Measurements from ENCODE around the gene GSTT2B. TPM values are rescaled to one million over a fixed set of nuclear protein-coding genes. Genes with fewer than 3 reads are reported as not detected.
A peak's percentile ranks its signal among the peaks of the same experiment; 100 is the strongest.
"Not testable (repeated sequence)": the region's sequence is repeated elsewhere in the genome, so short reads cannot be mapped to it uniquely, and the experiment has no call there.

Gene GSTT2B
- total RNA-seq, 1 donor from 2014 or later = 6.0 TPM

- no peak for DNase-seq (ENCODE audit: low spot score)
- H3K27me3 Mint-ChIP-seq (ENCODE audit: unreplicated experiment) = peaks cover 14% of the 10 kb centered on the region
- no peak overlapping the region for H3K4me3 Mint-ChIP-seq (ENCODE audit: unreplicated experiment)
- H3K4me1 Mint-ChIP-seq (ENCODE audit: unreplicated experiment) = peaks cover 33% of the 10 kb centered on the region
- H3K27ac Mint-ChIP-seq (ENCODE audit: unreplicated experiment) = peak overlapping the region; percentile 53
- no peak for TF ChIP-seq CTCF (IDR thresholded peaks at IDR 0.05; ENCODE audit: unreplicated experiment)
- H3K36me3 Mint-ChIP-seq (ENCODE audit: low read depth, unreplicated experiment) = peaks cover 5% of the 10 kb centered on the region
- no peaks in the 10 kb centered on the region for H3K9me3 Mint-ChIP-seq (ENCODE audit: unreplicated experiment)
These were observed 42.9 kb upstream of the GSTT2B start for GRCh38 chr22:24003887-24004286.

GRCh38 chr22:24002851-24003250 lies 41.9 kb upstream of the GSTT2B start:
- H3K36me3 Mint-ChIP-seq (ENCODE audit: low read depth, unreplicated experiment) = peaks cover 5% of the 10 kb centered on the region
- no peak overlapping the region for H3K4me3 Mint-ChIP-seq (ENCODE audit: unreplicated experiment)
- H3K27ac Mint-ChIP-seq (ENCODE audit: unreplicated experiment) = no peak overlapping the region
- H3K4me1 Mint-ChIP-seq (ENCODE audit: unreplicated experiment) = peaks cover 31% of the 10 kb centered on the region
- DNase-seq (ENCODE audit: low spot score) = no peak
- peaks cover 10% of the 10 kb centered on the region for H3K27me3 Mint-ChIP-seq (ENCODE audit: unreplicated experiment)
- no peaks in the 10 kb centered on the region for H3K9me3 Mint-ChIP-seq (ENCODE audit: unreplicated experiment)
- TF ChIP-seq CTCF (IDR thresholded peaks at IDR 0.05; ENCODE audit: unreplicated experiment) = no peak

- Mint-ChIP-seq H3K27ac (ENCODE audit: unreplicated experiment) (peak overlapping the region; percentile 52), H3K9me3 (ENCODE audit: unreplicated experiment) (no peaks in the 10 kb centered on the region), H3K27me3 (ENCODE audit: unreplicated experiment) (peaks cover 10% of the 10 kb centered on the region), H3K4me3 (ENCODE audit: unreplicated experiment) (no peak overlapping the region), H3K36me3 (ENCODE audit: low read depth, unreplicated experiment) (peaks cover 5% of the 10 kb centered on the region), H3K4me1 (ENCODE audit: unreplicated experiment) (peaks cover 31% of the 10 kb centered on the region)
- no peak for TF ChIP-seq CTCF (IDR thresholded peaks at IDR 0.05; ENCODE audit: unreplicated experiment)
- DNase-seq (ENCODE audit: low spot score) = no peak
These were observed 41.3 kb upstream of the GSTT2B start for GRCh38 chr22:24002272-24002671.

- no peaks in the 10 kb centered on the region for H3K9me3 Mint-ChIP-seq (ENCODE audit: unreplicated experiment)
- H3K4me1 Mint-ChIP-seq (ENCODE audit: unreplicated experiment) = peaks cover 28% of the 10 kb centered on the region
- H3K27ac Mint-ChIP-seq (ENCODE audit: unreplicated experiment) = no peak overlapping the region
- no peak overlapping the region for H3K4me3 Mint-ChIP-seq (ENCODE audit: unreplicated experiment)
- peaks cover 10% of the 10 kb centered on the region for H3K27me3 Mint-ChIP-seq (ENCODE audit: unreplicated experiment)
- no peak for TF ChIP-seq CTCF (IDR thresholded peaks at IDR 0.05; ENCODE audit: unreplicated experiment)
- no peaks in the 10 kb centered on the region for H3K36me3 Mint-ChIP-seq (ENCODE audit: low read depth, unreplicated experiment)
- no peak for DNase-seq (ENCODE audit: low spot score)
These were observed 40.3 kb upstream of the GSTT2B start for GRCh38 chr22:24001314-24001713.

- not testable (repeated sequence) for H3K9me3 Mint-ChIP-seq (ENCODE audit: unreplicated experiment); H3K36me3 Mint-ChIP-seq (ENCODE audit: low read depth, unreplicated experiment); H3K27me3 Mint-ChIP-seq (ENCODE audit: unreplicated experiment); H3K4me3 Mint-ChIP-seq (ENCODE audit: unreplicated experiment); H3K27ac Mint-ChIP-seq (ENCODE audit: unreplicated experiment); DNase-seq (ENCODE audit: low spot score)
- peaks cover 17% of the 10 kb centered on the region for H3K4me1 Mint-ChIP-seq (ENCODE audit: unreplicated experiment)
These were observed 38.8 kb upstream of the GSTT2B start for GRCh38 chr22:23999779-24000178.

- DNase-seq (ENCODE audit: low spot score) = no peak
- no peaks in the 10 kb centered on the region for H3K36me3 Mint-ChIP-seq (ENCODE audit: low read depth, unreplicated experiment)
- H3K4me1 Mint-ChIP-seq (ENCODE audit: unreplicated experiment) = peaks cover 4% of the 10 kb centered on the region
- no peak overlapping the region for H3K27ac Mint-ChIP-seq (ENCODE audit: unreplicated experiment)
- H3K4me3 Mint-ChIP-seq (ENCODE audit: unreplicated experiment) = no peak overlapping the region
- H3K9me3 Mint-ChIP-seq (ENCODE audit: unreplicated experiment) = no peaks in the 10 kb centered on the region
- TF ChIP-seq CTCF (IDR thresholded peaks at IDR 0.05; ENCODE audit: unreplicated experiment) = no peak
- peaks cover 2% of the 10 kb centered on the region for H3K27me3 Mint-ChIP-seq (ENCODE audit: unreplicated experiment)
These were observed 36.1 kb upstream of the GSTT2B start for GRCh38 chr22:23997092-23997491.

GRCh38 chr22:23993581-23994177 lies 32.7 kb upstream of the GSTT2B start:
- H3K27ac Mint-ChIP-seq (ENCODE audit: unreplicated experiment); H3K9me3 Mint-ChIP-seq (ENCODE audit: unreplicated experiment); H3K4me3 Mint-ChIP-seq (ENCODE audit: unreplicated experiment); H3K36me3 Mint-ChIP-seq (ENCODE audit: low read depth, unreplicated experiment); H3K27me3 Mint-ChIP-seq (ENCODE audit: unreplicated experiment); H3K4me1 Mint-ChIP-seq (ENCODE audit: unreplicated experiment); DNase-seq (ENCODE audit: low spot score): not testable (repeated sequence)

GRCh38 chr22:23993080-23993479 lies 32.1 kb upstream of the GSTT2B start:
- not testable (repeated sequence) for H3K9me3 Mint-ChIP-seq (ENCODE audit: unreplicated experiment); H3K4me3 Mint-ChIP-seq (ENCODE audit: unreplicated experiment); H3K27me3 Mint-ChIP-seq (ENCODE audit: unreplicated experiment); DNase-seq (ENCODE audit: low spot score); H3K36me3 Mint-ChIP-seq (ENCODE audit: low read depth, unreplicated experiment); H3K4me1 Mint-ChIP-seq (ENCODE audit: unreplicated experiment); H3K27ac Mint-ChIP-seq (ENCODE audit: unreplicated experiment)
